ENCODE measurements around the gene KLF7.
A peak's percentile ranks its signal among the peaks of the same experiment; 100 is the strongest.

The KLF7 gene

GRCh38 chr2:207128867-207129266 lies 36.9 kb downstream of the KLF7 start:
- no peak for DNase-seq (ENCODE audit: low spot score)

GRCh38 chr2:207126724-207127308 lies 38.9 kb downstream of the KLF7 start:
- no peak for DNase-seq (ENCODE audit: low spot score)

- DNase-seq (ENCODE audit: low spot score) = no peak
Measured at GRCh38 chr2:207123776-207124391, 41.9 kb downstream of the KLF7 start.

GRCh38 chr2:207123335-207123744 lies 42.4 kb downstream of the KLF7 start:
- no peak for DNase-seq (ENCODE audit: low spot score)

GRCh38 chr2:207122651-207123334 lies 43.0 kb downstream of the KLF7 start:
- DNase-seq (ENCODE audit: low spot score) = no peak

- DNase-seq (ENCODE audit: low spot score) = no peak
Measured at GRCh38 chr2:207121784-207122183, 44.0 kb downstream of the KLF7 start.

- DNase-seq (ENCODE audit: low spot score) = no peak
Measured at GRCh38 chr2:207119048-207119447, 46.7 kb downstream of the KLF7 start.

GRCh38 chr2:207117668-207118067 lies 48.1 kb downstream of the KLF7 start:
- peak; percentile 30 for DNase-seq (ENCODE audit: low spot score)

GRCh38 chr2:207115715-207116364 lies 49.9 kb downstream of the KLF7 start:
- DNase-seq (ENCODE audit: low spot score) = peak; percentile 33

GRCh38 chr2:207113414-207113813 lies 52.3 kb downstream of the KLF7 start:
- peak; percentile 92 for DNase-seq (ENCODE audit: low spot score)

GRCh38 chr2:207112785-207113184 lies 53.0 kb downstream of the KLF7 start:
- DNase-seq (ENCODE audit: low spot score) = no peak

- DNase-seq (ENCODE audit: low spot score) = no peak
Measured at GRCh38 chr2:207112383-207112782, 53.4 kb downstream of the KLF7 start.

GRCh38 chr2:207111757-207112156 lies 54.0 kb downstream of the KLF7 start:
- no peak for DNase-seq (ENCODE audit: low spot score)

GRCh38 chr2:207110715-207111114 lies 55.0 kb downstream of the KLF7 start:
- no peak for DNase-seq (ENCODE audit: low spot score)

- DNase-seq (ENCODE audit: low spot score) = no peak
Measured at GRCh38 chr2:207110310-207110709, 55.4 kb downstream of the KLF7 start.

GRCh38 chr2:207109768-207110167 lies 56.0 kb downstream of the KLF7 start:
- DNase-seq (ENCODE audit: low spot score) = no peak

GRCh38 chr2:207108440-207108839 lies 57.3 kb downstream of the KLF7 start:
- DNase-seq (ENCODE audit: low spot score) = no peak

- DNase-seq (ENCODE audit: low spot score) = no peak
Measured at GRCh38 chr2:207107551-207107950, 58.2 kb downstream of the KLF7 start.

GRCh38 chr2:207107131-207107530 lies 58.6 kb downstream of the KLF7 start:
- no peak for DNase-seq (ENCODE audit: low spot score)

- no peak for DNase-seq (ENCODE audit: low spot score)
Measured at GRCh38 chr2:207103132-207103531, 62.6 kb downstream of the KLF7 start.

- DNase-seq (ENCODE audit: low spot score) = no peak
Measured at GRCh38 chr2:207101984-207102383, 63.8 kb downstream of the KLF7 start.

GRCh38 chr2:207097278-207097677 lies 68.5 kb downstream of the KLF7 start:
- no peak for DNase-seq (ENCODE audit: low spot score)

- no peak for DNase-seq (ENCODE audit: low spot score)
Measured at GRCh38 chr2:207095963-207096362, 69.8 kb downstream of the KLF7 start.
